H1 (cell line): Measurements from ENCODE around the gene ENTREP3. TPM values are rescaled to one million over a fixed set of nuclear protein-coding genes. Genes with fewer than 3 reads are reported as not detected.
A peak's percentile ranks its signal among the peaks of the same experiment; 100 is the strongest.

ENCODE experiments used
- CTCF ChIA-PET: fragments of 300-600 bp; sonication (Branson Sonifier 250); formaldehyde crosslinking; loops from one replicate; lab custom pipeline; 2021; ENCODE audit not compliant: partially characterized antibody; lab: Charles Lee
- POLR2A ChIA-PET: fragments of 300-600 bp; sonication (Branson Sonifier 250); formaldehyde crosslinking; loops from one replicate; lab custom pipeline; 2021; ENCODE audit warnings: inconsistent platforms; ENCODE audit not compliant: partially characterized antibody; lab: Charles Lee
- DNase-seq, 2 experiments: peaks; one replicate each; pipeline versions ENCODE4 v3.0.0 to v3.0.0-alpha.2; 2010 to 2022; ENCODE audit warnings: low spot score in 2 of 2, low read depth in 1 of 2, mixed read lengths in 1 of 2
- FAIRE-seq: peaks from 2 replicates; lab custom pipeline; 2011; peaks lifted over from hg19 to GRCh38; lab: Jason Lieb, UNC
- H2AFZ ChIP-seq: 2 replicates; pipeline ENCODE4 v1.8.1; 2012; ENCODE audit warnings: low read length, inconsistent platforms
- H2AK5ac ChIP-seq: 2 replicates; pipeline ENCODE4 v1.6.1; 2013; ENCODE audit warnings: low read depth, low read length
- H2BK120ac ChIP-seq: replicated peaks from 2 replicates; pipeline ENCODE3; 2013; ENCODE audit warnings: low read depth, low read length, inconsistent platforms
- H2BK12ac ChIP-seq: 2 replicates; pipeline ENCODE4 v1.6.1; 2013; ENCODE audit warnings: low read depth, low read length
- H2BK15ac ChIP-seq: 2 replicates; pipeline ENCODE4 v1.6.1; 2013; ENCODE audit warnings: low read length
- H2BK20ac ChIP-seq: 2 replicates; pipeline ENCODE4 v1.6.1; 2013; ENCODE audit warnings: low read length
- H2BK5ac ChIP-seq: 2 replicates; pipeline ENCODE4 v1.6.1; 2013; ENCODE audit warnings: low read depth, low read length
- H3K14ac ChIP-seq: 2 replicates; pipeline ENCODE4 v1.6.1; 2013; ENCODE audit warnings: inconsistent platforms; ENCODE audit not compliant: insufficient read length
- H3K18ac ChIP-seq: 2 replicates; pipeline ENCODE4 v1.6.1; 2013; ENCODE audit warnings: low read length; ENCODE audit errors: extremely low read depth
- H3K23ac ChIP-seq: 2 replicates; pipeline ENCODE4 v1.6.1; 2013; ENCODE audit warnings: inconsistent platforms; ENCODE audit not compliant: insufficient read length
- H3K23me2 ChIP-seq: 2 replicates; pipeline ENCODE4 v1.6.1; 2013; ENCODE audit warnings: low read depth, low read length
- H3K27ac ChIP-seq: 2 replicates; pipeline ENCODE4 v1.6.1; 2011; ENCODE audit warnings: low read depth, low read length, inconsistent platforms
- H3K27me3 ChIP-seq, 4 experiments: replicated peaks in 1 of 4; 1 replicate in 1 of 4; 2 replicates in 3 of 4; pipeline versions ENCODE4 v1.6.1 to v1.8.1; 2011 to 2013; ENCODE audit warnings: low read length in 3 of 4, mild to moderate bottlenecking in 3 of 4, inconsistent platforms in 2 of 4, mixed read lengths in 2 of 4, moderate library complexity in 1 of 4; ENCODE audit not compliant: control insufficient read depth in 3 of 4, insufficient read depth in 3 of 4; ENCODE audit errors: extremely low read depth in 1 of 4
- H3K36me3 ChIP-seq, 4 experiments: 2 replicates each; pipeline versions ENCODE4 v1.6.1 to v1.8.1; 2011 to 2013; ENCODE audit warnings: mild to moderate bottlenecking in 4 of 4, low read length in 3 of 4, moderate library complexity in 2 of 4, control low read depth in 1 of 4, inconsistent platforms in 1 of 4; ENCODE audit not compliant: insufficient read depth in 4 of 4, control insufficient read depth in 2 of 4
- H3K4ac ChIP-seq: replicated peaks from 2 replicates; pipeline ENCODE3; 2013; ENCODE audit warnings: low read length, low read depth, mixed read lengths, inconsistent platforms; ENCODE audit not compliant: insufficient read length
- H3K4me1 ChIP-seq, 4 experiments: replicated peaks in 1 of 4; 1 replicate in 1 of 4; 2 replicates in 3 of 4; pipeline versions ENCODE4 v1.6.1 to v1.8.1; 2011 to 2013; ENCODE audit warnings: low read length in 3 of 4, inconsistent platforms in 2 of 4, mixed read lengths in 1 of 4; ENCODE audit not compliant: insufficient read depth in 4 of 4, control insufficient read depth in 3 of 4
- H3K4me2 ChIP-seq, 2 experiments: 2 replicates each; pipeline versions ENCODE4 v1.6.1 to v1.8.1; 2011 to 2013; ENCODE audit warnings: low read depth in 2 of 2, low read length in 2 of 2, control low read depth in 1 of 2, inconsistent platforms in 1 of 2, mild to moderate bottlenecking in 1 of 2; ENCODE audit not compliant: insufficient read depth in 1 of 2
- H3K4me3 ChIP-seq, 4 experiments: fragments of 200-600, 300-600 bp in 1 of 4; sonication (generic), shearing (Covaris generic), sonication (Bioruptor Twin) in 1 of 4; 2 replicates each; pipeline versions ENCODE4 v1.5.1 to v1.8.1; 2011 to 2016; ENCODE audit warnings: low read length in 4 of 4, low read depth in 3 of 4, control low read depth in 2 of 4, inconsistent platforms in 2 of 4, mild to moderate bottlenecking in 2 of 4, mixed read lengths in 1 of 4, moderate library complexity in 1 of 4; ENCODE audit not compliant: insufficient read depth in 2 of 4; ENCODE audit errors: extremely low read depth in 1 of 4
- H3K56ac ChIP-seq: replicated peaks from 2 replicates; pipeline ENCODE3; 2013; ENCODE audit warnings: low read depth, mild to moderate bottlenecking, mixed read lengths, low read length, inconsistent platforms; ENCODE audit not compliant: insufficient read length
- H3K79me1 ChIP-seq: 2 replicates; pipeline ENCODE4 v1.6.1; 2013; ENCODE audit warnings: low read depth, low read length, control low read depth
- H3K79me2 ChIP-seq, 2 experiments: 2 replicates each; pipeline versions ENCODE4 v1.6.1 to v1.8.1; 2012 to 2013; ENCODE audit warnings: low read length in 2 of 2, mild to moderate bottlenecking in 2 of 2, inconsistent platforms in 1 of 2; ENCODE audit not compliant: insufficient read depth in 2 of 2, control insufficient read depth in 1 of 2
- H3K9ac ChIP-seq, 4 experiments: replicated peaks in 1 of 4; 1 replicate in 1 of 4; 2 replicates in 3 of 4; pipeline versions ENCODE4 v1.6.1 to v1.8.1; 2011 to 2013; ENCODE audit warnings: low read depth in 3 of 4, low read length in 3 of 4, control low read depth in 2 of 4, mild to moderate bottlenecking in 2 of 4, moderate library complexity in 2 of 4, inconsistent platforms in 1 of 4; ENCODE audit errors: extremely low read depth in 1 of 4
- H3K9me3 ChIP-seq, 2 experiments: 2 replicates each; pipeline versions ENCODE4 v1.6.1 to v1.8.1; 2012 to 2013; ENCODE audit warnings: mild to moderate bottlenecking in 2 of 2, moderate library complexity in 2 of 2, control low read depth in 1 of 2, inconsistent platforms in 1 of 2, low read depth in 1 of 2, low read length in 1 of 2, mixed read lengths in 1 of 2; ENCODE audit not compliant: insufficient read depth in 2 of 2
- H4K20me1 ChIP-seq, 2 experiments: replicated peaks in 1 of 2; 2 replicates each; pipeline versions ENCODE3 to v1.8.1; 2011 to 2013; ENCODE audit warnings: inconsistent platforms in 2 of 2, low read length in 2 of 2, mild to moderate bottlenecking in 1 of 2; ENCODE audit not compliant: insufficient read depth in 2 of 2, control insufficient read depth in 1 of 2
- H4K5ac ChIP-seq: 2 replicates; pipeline ENCODE4 v1.6.1; 2013; ENCODE audit warnings: low read length, low read depth, mixed read lengths, inconsistent platforms; ENCODE audit not compliant: insufficient read length
- H4K8ac ChIP-seq: 2 replicates; pipeline ENCODE4 v1.8.0; 2013; ENCODE audit warnings: mild to moderate bottlenecking, moderate library complexity, low read length, inconsistent platforms; ENCODE audit not compliant: insufficient read depth; ENCODE audit errors: extremely low read depth
- H4K91ac ChIP-seq: replicated peaks from 2 replicates; pipeline ENCODE3; 2013; ENCODE audit warnings: low read length, mixed read lengths, inconsistent platforms; ENCODE audit not compliant: insufficient read length
- CEBPB ChIP-seq: IDR thresholded peaks from 2 replicates; pipeline ENCODE4 v1.6.1; 2012; ENCODE audit warnings: low read depth, low read length
- MAX ChIP-seq: IDR thresholded peaks from 2 replicates; pipeline ENCODE4 v1.6.1; 2012; ENCODE audit warnings: inconsistent platforms
- POLR2AphosphoS5 ChIP-seq: IDR thresholded peaks from 2 replicates; pipeline ENCODE4 v1.6.1; 2011; ENCODE audit warnings: low read depth, low read length
- RFX5 ChIP-seq: IDR thresholded peaks from 2 replicates; pipeline ENCODE4 v1.6.1; 2011; ENCODE audit warnings: low read depth, low read length, improper control_type of control experiment, borderline replicate concordance
- WGBS, 2 experiments: shearing (Covaris generic) in 1 of 2; methylation state at CpG; one replicate each; pipeline versions ENCODE4 v1.1.6 to v1.1.7; 2013 to 2015; ENCODE audit warnings: low lambda C conversion rate in 2 of 2, mixed read lengths in 2 of 2, inconsistent platforms in 1 of 2, low coverage in 1 of 2, missing lambda C conversion rate in 1 of 2; ENCODE audit not compliant: insufficient replicate concordance in 2 of 2, insufficient coverage in 1 of 2, insufficient read length in 1 of 2; ENCODE audit errors: extremely low coverage in 1 of 2, missing lambda C conversion rate in 1 of 2; 5-methylcytosine and 5-hydroxymethylcytosine counted together
- polyA plus RNA-seq, 7 experiments: library from polyadenylated mRNA; depleted of rRNA in 3 of 7; stranded (reverse) in 5 of 7; unstranded in 2 of 7; fragments of >200 nt in 5 of 7; fragments of 200-250 nt in 2 of 7; gene quantifications; 1 replicate in 5 of 7; 2 replicates in 1 of 7; 4 replicates in 1 of 7; pipeline versions ENCODE4 v1.2.1 to v1.2.3, GENCODE V29; 2011 to 2013; ENCODE audit warnings: missing spikeins in 2 of 7, mixed read lengths in 2 of 7
- total RNA-seq: library from RNA; stranded (reverse); fragmentation: NEBNext Ultra II Directional; extraction: Animal tissue kit (Norgen Biotek cat#: 25700); gene quantifications from 2 replicates; pipeline ENCODE4 v1.2.1, GENCODE V29; 2021

The ENTREP3 gene
- total and polyA plus RNA-seq, 2 of the 8 experiments (the other 6 are each of a cell fraction or from before 2014, with no cell fraction given), result 22.8 to 52.2 TPM

GRCh38 chr1:155207806-155208540 is 47.3 kb downstream of the ENTREP3 start, which contains the start of gene THBS3:
THBS3 (minus strand) TSS chr1:155207897; CDS start chr1:155207876, 21 bp downstream.
- Histone ChIP-seq H3K4me2 (peak within 1 kb of the TSS; percentile 91 to 99), H2BK20ac (peak within 1 kb of the TSS; percentile 75; the same call in 1 of the 2 replicates), H3K4me3 (peak within 1 kb of the TSS; percentile 86 to 95 (median 94)), H3K9me3 (no peaks in the 10 kb centered on the region), H3K23ac (no peak within 1 kb of the TSS), H3K36me3 (peaks cover 0 to 16% (median 5%) of the 10 kb centered on the region in 4 experiments; a peak in 5 of 8 replicates), H2BK15ac (peak within 1 kb of the TSS; percentile 99), H4K91ac (peak within 1 kb of the TSS; percentile 95), H3K79me1 (no peaks in the 10 kb centered on the region), H3K79me2 (no peaks in the 10 kb centered on the region), H2AK5ac (peak within 1 kb of the TSS; percentile 76; the same call in 1 of the 2 replicates), H3K27ac (peak within 1 kb of the TSS; percentile 78), H2BK12ac (peak within 1 kb of the TSS; percentile 89), H2AFZ (no peak within 1 kb of the TSS), H2BK5ac (peak within 1 kb of the TSS; percentile 90), H3K4ac (peak within 1 kb of the TSS; percentile 36), H3K18ac (peak within 1 kb of the TSS; percentile 68; the same call in 1 of the 2 replicates), H3K23me2 (peaks cover 17% of the 10 kb centered on the region), H4K20me1 (peaks cover 2 to 4% of the 10 kb centered on the region in 2 experiments), H3K14ac (no peak within 1 kb of the TSS), H3K9ac (peak within 1 kb of the TSS; percentile 88 to 94 (median 88)), H3K56ac (peak within 1 kb of the TSS; percentile 80), H4K5ac (peak within 1 kb of the TSS; percentile 70), H2BK120ac (peak within 1 kb of the TSS; percentile 92), H3K27me3 (peaks cover 0 to 3% (median 0%) of the 10 kb centered on the region in 4 experiments; a peak in 2 of 7 replicates), H3K4me1 (peaks cover 3 to 20% (median 12%) of the 10 kb centered on the region in 4 experiments), H4K8ac (peak within 1 kb of the TSS; percentile 96)
- WGBS, 2 experiments, result 10% methylated on average over 10 of the region's 17 CpGs; no CpG with 5 or more reads in 1 of the 2 experiments
- FAIRE-seq (no peak), DNase-seq (peak in 1 of 2 experiments; percentile 59)
- CTCF ChIA-PET, result interaction anchor here (1.0 to 5.7 kb wide), 12 partner anchors 8 to 117 kb away, joined by 4 to 62 read pairs (median 10); partner anchors contain the start of gene SCAMP3
- POLR2A ChIA-PET, result interaction anchor here (0.6 to 19.4 kb wide), 20 partner anchors 8 to 183 kb away, joined by 3 to 512 read pairs (median 7); partner anchors contain the start of genes ENTREP3, KRTCAP2, RUSC1 and SCAMP3
- no peak for TF ChIP-seq CEBPB
- no peak for TF ChIP-seq MAX
- TF ChIP-seq POLR2AphosphoS5, result peak; percentile 36
- no peak for TF ChIP-seq RFX5
